HCT116 (cell line): ENCODE results near the gene RFPL2.

Experiments used
- SP1 ChIP-seq: IDR thresholded peaks from 2 replicates; pipeline ENCODE4 v1.6.1; 2012; ENCODE audit warnings: low read depth
- TF ChIP-seq, protein P1 (sequence below), 3 experiments: fragments of 200-600 bp in 1 of 3; sonication (generic) in 1 of 3; IDR thresholded peaks in 2 of 3; conservative IDR thresholded peaks in 1 of 3; 2 replicates each; pipeline ENCODE4 v1.5.1; 2012 to 2017; ENCODE audit warnings: low read depth in 2 of 3, low read length in 2 of 3, antibody characterized with exemption in 1 of 3, borderline replicate concordance in 1 of 3, control low read depth in 1 of 3, mild to moderate bottlenecking in 1 of 3, mixed read lengths in 1 of 3, mixed run types in 1 of 3, moderate library complexity in 1 of 3; ENCODE audit not compliant: insufficient read depth in 1 of 3

- no peak for TF ChIP-seq SP1
- TF ChIP-seq, protein P1, sequence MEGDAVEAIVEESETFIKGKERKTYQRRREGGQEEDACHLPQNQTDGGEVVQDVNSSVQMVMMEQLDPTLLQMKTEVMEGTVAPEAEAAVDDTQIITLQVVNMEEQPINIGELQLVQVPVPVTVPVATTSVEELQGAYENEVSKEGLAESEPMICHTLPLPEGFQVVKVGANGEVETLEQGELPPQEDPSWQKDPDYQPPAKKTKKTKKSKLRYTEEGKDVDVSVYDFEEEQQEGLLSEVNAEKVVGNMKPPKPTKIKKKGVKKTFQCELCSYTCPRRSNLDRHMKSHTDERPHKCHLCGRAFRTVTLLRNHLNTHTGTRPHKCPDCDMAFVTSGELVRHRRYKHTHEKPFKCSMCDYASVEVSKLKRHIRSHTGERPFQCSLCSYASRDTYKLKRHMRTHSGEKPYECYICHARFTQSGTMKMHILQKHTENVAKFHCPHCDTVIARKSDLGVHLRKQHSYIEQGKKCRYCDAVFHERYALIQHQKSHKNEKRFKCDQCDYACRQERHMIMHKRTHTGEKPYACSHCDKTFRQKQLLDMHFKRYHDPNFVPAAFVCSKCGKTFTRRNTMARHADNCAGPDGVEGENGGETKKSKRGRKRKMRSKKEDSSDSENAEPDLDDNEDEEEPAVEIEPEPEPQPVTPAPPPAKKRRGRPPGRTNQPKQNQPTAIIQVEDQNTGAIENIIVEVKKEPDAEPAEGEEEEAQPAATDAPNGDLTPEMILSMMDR (IDR thresholded peaks at IDR 0.05 in 2 of 3, conservative IDR thresholded peaks at IDR 0.05 in 1 of 3; ENCODE audit: borderline replicate concordance in 1 of 3, insufficient read depth in 1 of 3, low read depth in 2 of 3, low read length in 2 of 3): no peak
Observed at GRCh38 chr22:32244547-32244946, 39.7 kb upstream of the RFPL2 start.
